Embryonic facial prominence (tissue), 1 donor: ENCODE results near the gene DUSP5.
"Not testable (repeated sequence)": the region's sequence is repeated elsewhere in the genome, so short reads cannot be mapped to it uniquely, and the experiment has no call there.

Source experiments
- DNase-seq: peaks from one replicate; pipeline ENCODE4 v3.0.0-alpha.2; 2016; ENCODE audit errors: extremely low spot score

DUSP5 gene

GRCh38 chr10:110522365-110522988 is 24.8 kb downstream of the DUSP5 start:
- no peak for DNase-seq

- no peak for DNase-seq
These were observed 26.0 kb downstream of the DUSP5 start for GRCh38 chr10:110523736-110524135.

- no peak for DNase-seq
These were observed 26.6 kb downstream of the DUSP5 start for GRCh38 chr10:110524179-110524858.

GRCh38 chr10:110524859-110525232 is 27.1 kb downstream of the DUSP5 start:
- DNase-seq, result no peak

- DNase-seq, result no peak
These were observed 27.9 kb downstream of the DUSP5 start for GRCh38 chr10:110525349-110526260.

- DNase-seq, result no peak
These were observed 30.0 kb downstream of the DUSP5 start for GRCh38 chr10:110527731-110528171.

- DNase-seq, result no peak
These were observed 30.7 kb downstream of the DUSP5 start for GRCh38 chr10:110528224-110528996.

- not testable (repeated sequence) for DNase-seq
These were observed 31.4 kb downstream of the DUSP5 start for GRCh38 chr10:110528997-110529524.

GRCh38 chr10:110529596-110530011 is 31.9 kb downstream of the DUSP5 start:
- DNase-seq, result no peak

- no peak for DNase-seq
These were observed 32.6 kb downstream of the DUSP5 start for GRCh38 chr10:110530131-110530831.

- DNase-seq, result no peak
These were observed 34.0 kb downstream of the DUSP5 start for GRCh38 chr10:110531687-110532086.

- DNase-seq, result not testable (repeated sequence)
These were observed 34.9 kb downstream of the DUSP5 start for GRCh38 chr10:110532628-110533027.

- DNase-seq, result no peak
These were observed 35.4 kb downstream of the DUSP5 start for GRCh38 chr10:110533149-110533548.

- no peak for DNase-seq
These were observed 36.9 kb downstream of the DUSP5 start for GRCh38 chr10:110534571-110534970.

GRCh38 chr10:110535958-110536891 is 38.5 kb downstream of the DUSP5 start:
- DNase-seq, result no peak

- no peak for DNase-seq
These were observed 41.4 kb downstream of the DUSP5 start for GRCh38 chr10:110539091-110539490.

GRCh38 chr10:110540031-110540430 is 42.3 kb downstream of the DUSP5 start:
- DNase-seq, result no peak

- no peak for DNase-seq
These were observed 47.3 kb downstream of the DUSP5 start for GRCh38 chr10:110544958-110545537.

GRCh38 chr10:110546077-110546476 is 48.4 kb downstream of the DUSP5 start:
- DNase-seq, result no peak
